B cell (primary cell): ENCODE results near the gene BMP7. TPM values are rescaled to one million over a fixed set of nuclear protein-coding genes. Genes with fewer than 3 reads are reported as not detected.

Experiments used
- ATAC-seq: fragments of 200-7000 bp; cut with Tn5 transposase; one replicate; pipeline ENCODE4 v1.10.0; 2021; ENCODE audit warnings: low read depth, mild to moderate bottlenecking, moderate number of reproducible peaks, moderate library complexity
- CTCF ChIA-PET: fragments of 350-600 bp; sonication (Branson Sonifier 250); formaldehyde crosslinking; loops from one replicate; lab custom pipeline; 2021; ENCODE audit warnings: antibody characterized with exemption, inconsistent platforms; lab: Charles Lee
- POLR2A ChIA-PET: fragments of 350-600 bp; sonication (Branson Sonifier 250); formaldehyde crosslinking; loops from one replicate; lab custom pipeline; 2021; ENCODE audit warnings: antibody characterized with exemption; lab: Charles Lee
- DNase-seq: peaks from one replicate; pipeline ENCODE4 v3.0.0; 2013
- H2AFZ ChIP-seq: 2 replicates; pipeline ENCODE4 v1.6.1; 2012; ENCODE audit warnings: mild to moderate bottlenecking, low read depth, low read length; ENCODE audit not compliant: insufficient read depth, poor library complexity, severe bottlenecking
- H3K27ac ChIP-seq, 2 donors: 1 replicate in 1 of 2; 2 replicates in 1 of 2; pipeline ENCODE4 v1.5.1; 2012 to 2013; ENCODE audit warnings: low read length in 2 of 2, mild to moderate bottlenecking in 2 of 2, moderate library complexity in 1 of 2
- H3K27me3 ChIP-seq, 4 experiments: fragments of 200-600 bp in 1 of 4; sonication (generic) in 1 of 4; replicated peaks in 1 of 4; 1 replicate in 2 of 4; 2 replicates in 2 of 4; pipeline versions ENCODE4 v1.6.1 to v1.7.0; 2013 to 2016; ENCODE audit warnings: low read length in 3 of 4, mild to moderate bottlenecking in 2 of 4, mixed read lengths in 1 of 4, moderate library complexity in 1 of 4; ENCODE audit not compliant: insufficient read depth in 4 of 4, control insufficient read depth in 3 of 4; ENCODE audit errors: control extremely low read depth in 1 of 4
- H3K36me3 ChIP-seq, 2 experiments: replicated peaks in 1 of 2; 1 replicate in 1 of 2; 2 replicates in 1 of 2; pipeline versions ENCODE4 v1.6.1 to v1.7.1; 2013; ENCODE audit warnings: low read length in 1 of 2; ENCODE audit not compliant: insufficient read depth in 2 of 2, control insufficient read depth in 1 of 2; ENCODE audit errors: control extremely low read depth in 1 of 2, extremely low read depth in 1 of 2
- H3K4me1 ChIP-seq, 2 donors: fragments of 200-600 bp in 1 of 2; sonication (generic) in 1 of 2; 1 replicate in 1 of 2; 2 replicates in 1 of 2; pipeline versions ENCODE4 v1.5.1 to v1.6.1; 2013 to 2017; ENCODE audit warnings: low read length in 2 of 2; ENCODE audit not compliant: control insufficient read depth in 2 of 2, insufficient read depth in 2 of 2
- H3K4me2 ChIP-seq: replicated peaks from 2 replicates; pipeline ENCODE3; 2012; ENCODE audit warnings: mild to moderate bottlenecking, low read depth, low read length; ENCODE audit not compliant: poor library complexity, severe bottlenecking
- H3K4me3 ChIP-seq, 5 experiments: fragments of 200-600 bp in 1 of 5; sonication (generic) in 1 of 5; 1 replicate in 3 of 5; 2 replicates in 2 of 5; pipeline versions ENCODE4 v1.5.1 to v1.7.0; 2011 to 2016; ENCODE audit warnings: low read length in 4 of 5, mild to moderate bottlenecking in 4 of 5, low read depth in 2 of 5, control low read depth in 1 of 5, moderate library complexity in 1 of 5; ENCODE audit not compliant: insufficient read depth in 1 of 5; ENCODE audit errors: control extremely low read depth in 1 of 5, extremely low read depth in 1 of 5
- H3K79me2 ChIP-seq: fragments of 200-600 bp; sonication (generic); one replicate; pipeline ENCODE4 v1.6.0; 2016; ENCODE audit warnings: low read length; ENCODE audit not compliant: control insufficient read depth, insufficient read depth
- H3K9ac ChIP-seq: fragments of 200-600 bp; sonication (generic); 2 replicates; pipeline ENCODE4 v1.6.1; 2017; ENCODE audit warnings: mild to moderate bottlenecking, low read length, moderate library complexity
- H3K9me3 ChIP-seq, 3 donors: one replicate each; pipeline versions ENCODE4 v1.6.1 to v1.7.1; 2013; ENCODE audit warnings: low read length in 2 of 3; ENCODE audit not compliant: control insufficient read depth in 2 of 3, insufficient read depth in 1 of 3; ENCODE audit errors: control extremely low read depth in 1 of 3
- H4K20me1 ChIP-seq: 2 replicates; pipeline ENCODE4 v1.6.0; 2012; ENCODE audit warnings: mild to moderate bottlenecking, low read length; ENCODE audit not compliant: insufficient read depth, control insufficient read depth, poor library complexity, severe bottlenecking
- H3K27ac Mint-ChIP-seq: one replicate; pipeline ENCODE4 v1.8.0; 2021; ENCODE audit warnings: mixed read lengths
- H3K27me3 Mint-ChIP-seq: one replicate; pipeline ENCODE4 v1.8.0; 2021; ENCODE audit warnings: mixed read lengths
- H3K4me1 Mint-ChIP-seq: one replicate; pipeline ENCODE4 v1.8.0; 2021; ENCODE audit warnings: mixed read lengths
- H3K4me3 Mint-ChIP-seq: one replicate; pipeline ENCODE4 v1.8.0; 2021; ENCODE audit warnings: mixed read lengths
- H3K9me3 Mint-ChIP-seq: one replicate; pipeline ENCODE4 v1.8.0; 2022; ENCODE audit warnings: mixed read lengths; ENCODE audit not compliant: insufficient read depth
- EZH2 ChIP-seq: IDR thresholded peaks from 2 replicates; pipeline ENCODE4 v1.6.1; 2012; ENCODE audit warnings: borderline replicate concordance, low read depth, mild to moderate bottlenecking, moderate library complexity, low read length; ENCODE audit not compliant: insufficient read depth, poor library complexity, severe bottlenecking
- WGBS: methylation state at CpG from one replicate; pipeline ENCODE4 v1.1.5; 2013; ENCODE audit warnings: missing lambda C conversion rate; ENCODE audit not compliant: insufficient coverage; 5-methylcytosine and 5-hydroxymethylcytosine counted together
- intact Hi-C: fragments of 100-400 bp; cut with micrococcal nuclease; formaldehyde crosslinking; loops from one replicate; pipeline ENCODE4 v1.10.0; 2022
- polyA plus RNA-seq: library from polyadenylated mRNA; depleted of rRNA; stranded (reverse); fragments of >200 nt; gene quantifications from 2 replicates; pipeline ENCODE4 v1.2.3, GENCODE V29; 2012
- total RNA-seq, 2 donors: library from RNA; stranded (reverse); fragments of 120-200 nt in 1 of 2; gene quantifications; 1 replicate in 1 of 2; 2 replicates in 1 of 2; pipeline versions ENCODE4 v1.2.3 to v1.2.4, GENCODE V29; 2013 to 2022
- TF ChIP-seq, protein P1 (sequence below): fragments of 200-600 bp; IDR thresholded peaks from one replicate; pipeline ENCODE4 v1.8.0; 2022; ENCODE audit warnings: antibody characterized with exemption, mild to moderate bottlenecking

Gene BMP7
- total and polyA plus RNA-seq, 2 donors (not counting 1 experiment from before 2014, with no cell fraction given): not detected

DNA sequence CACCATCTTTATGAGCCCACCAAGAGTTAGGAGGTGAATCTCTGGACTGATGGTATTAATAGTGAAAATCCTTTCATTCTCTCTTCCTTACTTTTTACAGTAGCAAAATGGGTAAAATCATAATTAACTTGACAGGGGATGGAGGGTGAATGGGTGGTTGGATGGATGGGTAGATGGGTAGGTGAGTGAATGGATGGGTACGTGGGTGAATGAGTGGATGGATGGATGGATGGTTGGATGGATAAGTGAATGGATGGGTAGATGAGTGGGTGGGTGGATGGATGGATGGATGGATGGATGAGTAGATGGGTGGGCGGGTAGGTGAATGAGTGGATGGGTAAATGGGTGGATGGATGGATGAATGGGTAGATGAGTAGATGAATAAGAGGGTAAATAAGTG lies 63.2 kb downstream of the BMP7 start:
- H3K36me3 ChIP-seq: no peaks in the 10 kb centered on the region

DNA sequence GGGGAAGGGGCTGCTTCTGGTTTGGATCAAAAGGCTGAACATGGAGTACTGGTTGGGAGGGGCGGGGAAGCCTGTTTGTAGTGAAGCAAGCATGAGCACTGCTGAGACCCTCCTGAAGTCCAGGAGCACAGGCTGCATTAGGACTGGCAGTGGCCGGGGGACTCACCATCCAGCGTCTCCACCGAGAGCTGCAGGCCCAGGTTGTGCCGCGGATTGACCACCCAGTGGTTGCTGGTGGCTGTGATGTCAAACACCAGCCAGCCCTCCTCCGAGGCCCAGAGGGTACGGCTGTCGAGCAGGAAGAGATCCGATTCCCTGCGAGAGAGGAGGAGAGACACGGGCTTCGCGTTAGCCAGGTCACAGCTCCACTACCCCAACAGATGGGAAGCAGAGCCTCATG lies 64.1 kb downstream of the BMP7 start:
- 93% methylated on average over 6 of the region's 14 CpGs for WGBS
- ATAC-seq: no peak
- Histone ChIP-seq H3K36me3 (no peaks in the 10 kb centered on the region), H3K4me2 (no peak overlapping the region), H2AFZ (no peak overlapping the region), H3K79me2 (no peaks in the 10 kb centered on the region), H3K4me1 (no peaks in the 10 kb centered on the region), H3K27ac (no peak overlapping the region), H4K20me1 (no peaks in the 10 kb centered on the region), H3K9ac (no peak overlapping the region), H3K9me3 (peaks cover 0 to 4% (median 0%) of the 10 kb centered on the region in 3 donors), H3K27me3 (peaks cover 0 to 2% (median 0%) of the 10 kb centered on the region in 4 experiments), H3K4me3 (no peak overlapping the region)
- Mint-ChIP-seq H3K27ac (no peak overlapping the region), H3K4me1 (no peaks in the 10 kb centered on the region), H3K27me3 (no peaks in the 10 kb centered on the region), H3K9me3 (peaks cover 9% of the 10 kb centered on the region), H3K4me3 (no peak overlapping the region)
- POLR2A ChIA-PET: no interaction called here
- DNase-seq: no peak
- CTCF ChIA-PET: no interaction called here
- no peak for TF ChIP-seq EZH2
- TF ChIP-seq, protein P1, sequence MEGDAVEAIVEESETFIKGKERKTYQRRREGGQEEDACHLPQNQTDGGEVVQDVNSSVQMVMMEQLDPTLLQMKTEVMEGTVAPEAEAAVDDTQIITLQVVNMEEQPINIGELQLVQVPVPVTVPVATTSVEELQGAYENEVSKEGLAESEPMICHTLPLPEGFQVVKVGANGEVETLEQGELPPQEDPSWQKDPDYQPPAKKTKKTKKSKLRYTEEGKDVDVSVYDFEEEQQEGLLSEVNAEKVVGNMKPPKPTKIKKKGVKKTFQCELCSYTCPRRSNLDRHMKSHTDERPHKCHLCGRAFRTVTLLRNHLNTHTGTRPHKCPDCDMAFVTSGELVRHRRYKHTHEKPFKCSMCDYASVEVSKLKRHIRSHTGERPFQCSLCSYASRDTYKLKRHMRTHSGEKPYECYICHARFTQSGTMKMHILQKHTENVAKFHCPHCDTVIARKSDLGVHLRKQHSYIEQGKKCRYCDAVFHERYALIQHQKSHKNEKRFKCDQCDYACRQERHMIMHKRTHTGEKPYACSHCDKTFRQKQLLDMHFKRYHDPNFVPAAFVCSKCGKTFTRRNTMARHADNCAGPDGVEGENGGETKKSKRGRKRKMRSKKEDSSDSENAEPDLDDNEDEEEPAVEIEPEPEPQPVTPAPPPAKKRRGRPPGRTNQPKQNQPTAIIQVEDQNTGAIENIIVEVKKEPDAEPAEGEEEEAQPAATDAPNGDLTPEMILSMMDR: no peak
- intact Hi-C loops: no loop called here

More for the DNA sequence above, 63.2 kb downstream of the BMP7 start:
- Histone ChIP-seq H3K9ac (no peak overlapping the region), H3K27me3 (peaks cover 0 to 2% (median 0%) of the 10 kb centered on the region in 4 experiments), H2AFZ (no peak overlapping the region), H3K4me3 (no peak overlapping the region), H3K27ac (no peak overlapping the region), H4K20me1 (no peaks in the 10 kb centered on the region), H3K79me2 (no peaks in the 10 kb centered on the region), H3K4me1 (no peaks in the 10 kb centered on the region), H3K9me3 (peaks cover 0 to 4% (median 0%) of the 10 kb centered on the region in 3 donors), H3K4me2 (no peak overlapping the region)
- WGBS: 74% methylated on average over 2 of the region's 2 CpGs
- DNase-seq (no peak), ATAC-seq (no peak)
- ChIA-PET POLR2A (no interaction called here), CTCF (no interaction called here)
- Mint-ChIP-seq H3K4me1 (no peaks in the 10 kb centered on the region), H3K27me3 (peaks cover under 1% of the 10 kb centered on the region), H3K9me3 (peaks cover 9% of the 10 kb centered on the region), H3K27ac (no peak overlapping the region), H3K4me3 (no peak overlapping the region)
- intact Hi-C loops: no loop called here
- no peak for TF ChIP-seq EZH2
- TF ChIP-seq, protein P1: no peak
